KMS-11 (cell line): ENCODE measurements around the gene TAF11.
"Not testable (repeated sequence)": the region's sequence is repeated elsewhere in the genome, so short reads cannot be mapped to it uniquely, and the experiment has no call there.

ENCODE experiments used
- H2AFZ ChIP-seq: fragments of 200-600 bp; sonication (generic); 2 replicates; pipeline ENCODE4 v1.6.1; 2016; ENCODE audit warnings: antibody characterized with exemption, mixed run types, low read depth
- H3K27ac ChIP-seq: fragments of 200-600 bp; sonication (generic); 2 replicates; pipeline ENCODE4 v1.6.1; 2016; ENCODE audit warnings: mild to moderate bottlenecking, mixed run types
- H3K27me3 ChIP-seq: fragments of 200-600 bp; sonication (generic); 2 replicates; pipeline ENCODE4 v1.6.1; 2017; ENCODE audit warnings: mild to moderate bottlenecking, low read depth, mixed run types, moderate library complexity; ENCODE audit not compliant: insufficient read depth
- H3K36me3 ChIP-seq: fragments of 200-600 bp; sonication (generic); 2 replicates; pipeline ENCODE4 v1.6.1; 2017; ENCODE audit warnings: mild to moderate bottlenecking, mixed run types; ENCODE audit not compliant: insufficient read depth
- H3K4me1 ChIP-seq: fragments of 200-600 bp; sonication (generic); 2 replicates; pipeline ENCODE4 v1.6.1; 2016; ENCODE audit warnings: mild to moderate bottlenecking, low read depth, mixed run types; ENCODE audit not compliant: poor library complexity, severe bottlenecking
- H3K4me2 ChIP-seq: fragments of 200-600 bp; sonication (generic); 2 replicates; pipeline ENCODE4 v1.7.0; 2016; ENCODE audit warnings: mild to moderate bottlenecking, mixed run types
- H3K4me3 ChIP-seq: fragments of 200-600 bp; sonication (generic); IDR thresholded peaks from 2 replicates; pipeline ENCODE4 v1.6.1; 2017; ENCODE audit warnings: low read depth, low read length, mixed read lengths; ENCODE audit not compliant: insufficient read depth
- H3K79me2 ChIP-seq: fragments of 200-600 bp; sonication (generic); 2 replicates; pipeline ENCODE4 v1.6.1; 2016; ENCODE audit warnings: low read depth, mixed run types; ENCODE audit not compliant: insufficient read depth
- H3K9ac ChIP-seq: fragments of 200-600 bp; sonication (generic); 2 replicates; pipeline ENCODE4 v1.6.1; 2016; ENCODE audit warnings: mild to moderate bottlenecking, mixed run types
- H4K20me1 ChIP-seq: fragments of 200-600 bp; sonication (generic); 2 replicates; pipeline ENCODE4 v1.6.1; 2016; ENCODE audit warnings: mild to moderate bottlenecking, mixed run types; ENCODE audit not compliant: insufficient read depth
- CTCF ChIP-seq: fragments of 200-600 bp; sonication (generic); conservative IDR thresholded peaks from 2 replicates; pipeline ENCODE4 v1.6.1; 2017; ENCODE audit warnings: low read depth, mild to moderate bottlenecking, antibody characterized with exemption, low read length, moderate library complexity, mixed read lengths

The TAF11 gene

GRCh38 chr6:34901930-34902329 lies 14.1 kb upstream of the TAF11 start:
- no peak overlapping the region for H3K4me3 ChIP-seq
- H3K4me1 ChIP-seq = peaks cover 13% of the 10 kb centered on the region
- no peaks in the 10 kb centered on the region for H3K27me3 ChIP-seq
- H3K9ac ChIP-seq = no peak overlapping the region
- H3K36me3 ChIP-seq = no peaks in the 10 kb centered on the region
- no peaks in the 10 kb centered on the region for H4K20me1 ChIP-seq
- H3K27ac ChIP-seq = no peak overlapping the region
- no peak for TF ChIP-seq CTCF
- no peaks in the 10 kb centered on the region; the same call in 1 of the 2 replicates for H3K79me2 ChIP-seq
- no peak overlapping the region for H2AFZ ChIP-seq
- H3K4me2 ChIP-seq = no peak overlapping the region

- TF ChIP-seq CTCF = no peak
- H3K4me2 ChIP-seq = no peak overlapping the region
- H3K79me2 ChIP-seq = no peaks in the 10 kb centered on the region; the same call in 1 of the 2 replicates
- no peaks in the 10 kb centered on the region for H3K36me3 ChIP-seq
- H4K20me1 ChIP-seq = no peaks in the 10 kb centered on the region
- no peaks in the 10 kb centered on the region for H3K27me3 ChIP-seq
- H3K27ac ChIP-seq = no peak overlapping the region
- no peak overlapping the region for H3K4me3 ChIP-seq
- no peak overlapping the region for H2AFZ ChIP-seq
- peaks cover 13% of the 10 kb centered on the region for H3K4me1 ChIP-seq
- H3K9ac ChIP-seq = no peak overlapping the region
Measured at GRCh38 chr6:34900321-34901031, 12.6 kb upstream of the TAF11 start.

GRCh38 chr6:34899748-34900147 lies 11.9 kb upstream of the TAF11 start:
- H4K20me1 ChIP-seq, H3K27me3 ChIP-seq, H3K9ac ChIP-seq, H3K79me2 ChIP-seq, H3K4me2 ChIP-seq, H2AFZ ChIP-seq, H3K4me3 ChIP-seq, H3K27ac ChIP-seq, H3K36me3 ChIP-seq: not testable (repeated sequence)
- H3K4me1 ChIP-seq = peaks cover 13% of the 10 kb centered on the region

GRCh38 chr6:34897716-34898115 lies 9.9 kb upstream of the TAF11 start:
- Histone ChIP-seq H3K9ac (no peak overlapping the region), H3K27ac (no peak overlapping the region), H3K4me2 (no peak overlapping the region), H3K4me3 (no peak overlapping the region), H4K20me1 (no peaks in the 10 kb centered on the region), H3K79me2 (peaks cover 9% of the 10 kb centered on the region; the same call in 1 of the 2 replicates), H2AFZ (no peak overlapping the region), H3K4me1 (peaks cover 13% of the 10 kb centered on the region), H3K27me3 (no peaks in the 10 kb centered on the region), H3K36me3 (no peaks in the 10 kb centered on the region)
- TF ChIP-seq CTCF = no peak

- no peaks in the 10 kb centered on the region for H3K27me3 ChIP-seq
- no peak for TF ChIP-seq CTCF
- peaks cover 9% of the 10 kb centered on the region; the same call in 1 of the 2 replicates for H3K79me2 ChIP-seq
- peaks cover 13% of the 10 kb centered on the region for H3K4me1 ChIP-seq
- H2AFZ ChIP-seq = no peak overlapping the region
- no peaks in the 10 kb centered on the region for H3K36me3 ChIP-seq
- no peak overlapping the region for H3K9ac ChIP-seq
- H3K4me3 ChIP-seq = no peak overlapping the region
- no peak overlapping the region for H3K27ac ChIP-seq
- no peaks in the 10 kb centered on the region for H4K20me1 ChIP-seq
- no peak overlapping the region for H3K4me2 ChIP-seq
Measured at GRCh38 chr6:34897130-34897529, 9.3 kb upstream of the TAF11 start.
